Ascending aorta (tissue), 2 donors: ENCODE data around the gene CABLES1. TPM values are rescaled to one million over a fixed set of nuclear protein-coding genes. Genes with fewer than 3 reads are reported as not detected.
A peak's percentile ranks its signal among the peaks of the same experiment; 100 is the strongest.
"Not testable (repeated sequence)": the region's sequence is repeated elsewhere in the genome, so short reads cannot be mapped to it uniquely, and the experiment has no call there.

Experiments
- DNase-seq, 2 donors: peaks; one replicate each; pipeline ENCODE4 v3.0.0-alpha.2; 2019; ENCODE audit warnings: low spot score in 2 of 2
- H3K27ac ChIP-seq, 2 donors: fragments of 200-600 bp; sonication (generic); one replicate each; pipeline ENCODE4 v1.5.1; 2016 to 2017; ENCODE audit warnings: mild to moderate bottlenecking in 1 of 2
- H3K27me3 ChIP-seq: fragments of 200-600 bp; sonication (generic); one replicate; pipeline ENCODE4 v1.5.1; 2017
- H3K36me3 ChIP-seq, 2 donors: fragments of 200-600 bp; sonication (generic); one replicate each; pipeline ENCODE4 v1.5.1; 2016
- H3K4me1 ChIP-seq, 2 donors: fragments of 200-600 bp; sonication (generic); one replicate each; pipeline ENCODE4 v1.5.1; 2016 to 2017; ENCODE audit warnings: mild to moderate bottlenecking in 1 of 2
- H3K4me3 ChIP-seq, 2 donors: fragments of 200-600 bp; sonication (generic); one replicate each; pipeline ENCODE4 v1.5.1; 2016 to 2017; ENCODE audit warnings: mild to moderate bottlenecking in 1 of 2
- H3K9me3 ChIP-seq, 2 donors: fragments of 200-600 bp; sonication (generic); one replicate each; pipeline ENCODE4 v1.5.1; 2016
- CTCF ChIP-seq, 3 experiments: fragments of 200-600 bp in 2 of 3; fragments of 450-650 bp in 1 of 3; sonication (generic) in 2 of 3; IDR thresholded peaks; one replicate each; pipeline ENCODE4 v1.5.1; 2016 to 2019; ENCODE audit warnings: antibody characterized with exemption in 3 of 3, mild to moderate bottlenecking in 1 of 3, moderate library complexity in 1 of 3
- intact Hi-C: fragments of 100-400 bp; cut with DNase I; formaldehyde crosslinking; loops from one replicate; pipeline ENCODE4 v1.15.1; 2023
- total RNA-seq: library from RNA; depleted of rRNA; stranded (reverse); fragments of >200 nt; gene quantifications from one replicate; pipeline ENCODE4 v1.1.0, GENCODE V29; 2016

Gene CABLES1
- total RNA-seq, 1 donor from 2014 or later: 5.4 TPM

- no peak for DNase-seq
- Histone ChIP-seq H3K27ac (peak overlapping the region; percentile 29 to 31), H3K9me3 (no peaks in the 10 kb centered on the region), H3K4me3 (no peak overlapping the region), H3K4me1 (peaks cover 2% of the 10 kb centered on the region in 2 donors), H3K36me3 (no peaks in the 10 kb centered on the region), H3K27me3 (no peaks in the 10 kb centered on the region)
- intact Hi-C loops: no loop called here
- TF ChIP-seq CTCF (IDR thresholded peaks at IDR 0.05): no peak
Observed at GRCh38 chr18:23265682-23266399, 130.6 kb downstream of the CABLES1 start.

GRCh38 chr18:23266717-23267446 is 131.6 kb downstream of the CABLES1 start:
- intact Hi-C loops: no loop called here
- no peaks in the 10 kb centered on the region for H3K9me3 ChIP-seq
- no peak for DNase-seq
- H3K27ac ChIP-seq: no peak overlapping the region
- TF ChIP-seq CTCF (IDR thresholded peaks at IDR 0.05): no peak
- H3K4me3 ChIP-seq: no peak overlapping the region
- H3K36me3 ChIP-seq: no peaks in the 10 kb centered on the region
- H3K27me3 ChIP-seq: no peaks in the 10 kb centered on the region
- H3K4me1 ChIP-seq: no peaks in the 10 kb centered on the region

GRCh38 chr18:23267447-23267776 is 132.1 kb downstream of the CABLES1 start:
- Histone ChIP-seq H3K4me3 (no peak overlapping the region), H3K36me3 (no peaks in the 10 kb centered on the region), H3K9me3 (no peaks in the 10 kb centered on the region), H3K4me1 (no peaks in the 10 kb centered on the region), H3K27me3 (no peaks in the 10 kb centered on the region), H3K27ac (no peak overlapping the region)
- intact Hi-C loops: no loop called here
- TF ChIP-seq CTCF (IDR thresholded peaks at IDR 0.05): no peak
- DNase-seq: no peak

GRCh38 chr18:23268641-23269040 is 133.4 kb downstream of the CABLES1 start:
- no peaks in the 10 kb centered on the region for H3K27me3 ChIP-seq
- TF ChIP-seq CTCF (IDR thresholded peaks at IDR 0.05): no peak
- intact Hi-C loops: no loop called here
- no peak overlapping the region for H3K27ac ChIP-seq
- H3K36me3 ChIP-seq: no peaks in the 10 kb centered on the region
- no peak overlapping the region for H3K4me3 ChIP-seq
- DNase-seq: no peak
- no peaks in the 10 kb centered on the region for H3K4me1 ChIP-seq
- no peaks in the 10 kb centered on the region for H3K9me3 ChIP-seq

- H3K4me1 ChIP-seq, DNase-seq, H3K27me3 ChIP-seq, H3K36me3 ChIP-seq, H3K4me3 ChIP-seq, H3K27ac ChIP-seq, intact Hi-C loops, H3K9me3 ChIP-seq: not testable (repeated sequence)
Observed at GRCh38 chr18:23269068-23269467, 133.8 kb downstream of the CABLES1 start.

- Histone ChIP-seq H3K4me1 (peaks cover 0 to 4% of the 10 kb centered on the region in 2 donors), H3K36me3 (no peaks in the 10 kb centered on the region), H3K27me3 (no peaks in the 10 kb centered on the region), H3K9me3 (no peaks in the 10 kb centered on the region), H3K4me3 (no peak overlapping the region), H3K27ac (no peak overlapping the region)
- intact Hi-C loops: no loop called here
- DNase-seq: no peak
- TF ChIP-seq CTCF (IDR thresholded peaks at IDR 0.05): no peak
Observed at GRCh38 chr18:23269928-23270327, 134.6 kb downstream of the CABLES1 start.
